Keratinocyte (primary cell): ENCODE results near the gene RPS3A.

ENCODE experiments used
- CTCF ChIP-seq, 3 experiments: IDR thresholded peaks in 1 of 3; conservative IDR thresholded peaks in 1 of 3; optimal IDR thresholded peaks in 1 of 3; 2 replicates in 2 of 3; 3 replicates in 1 of 3; pipeline versions ENCODE3 to v1.5.1; 2011; ENCODE audit warnings: low read length in 3 of 3, mild to moderate bottlenecking in 3 of 3, moderate library complexity in 2 of 3, control low read depth in 1 of 3, inconsistent platforms in 1 of 3; ENCODE audit not compliant: insufficient read depth in 2 of 3; ENCODE audit errors: extremely low read depth in 1 of 3
- EZH2 ChIP-seq: IDR thresholded peaks from one replicate; pipeline ENCODE4 v1.6.1; 2012; ENCODE audit warnings: inconsistent platforms, mild to moderate bottlenecking, low read length, moderate library complexity

- TF ChIP-seq EZH2 (no peak), CTCF (optimal IDR thresholded peaks at IDR 0.05 in 1 of 3, IDR thresholded peaks at IDR 0.05 in 1 of 3, conservative IDR thresholded peaks at IDR 0.05 in 1 of 3; ENCODE audit: extremely low read depth in 1 of 3, insufficient read depth in 2 of 3, low read length in 3 of 3) (no peak)
Observed at GRCh38 chr4:151110236-151110635, 10.8 kb downstream of the RPS3A start.
